A549 (cell line): ENCODE results near the gene MINPP1.
"Not testable (repeated sequence)": the region's sequence is repeated elsewhere in the genome, so short reads cannot be mapped to it uniquely, and the experiment has no call there.

Experiments used
- CTCF ChIP-seq: fragments of >200 bp; sonication (Bioruptor Twin); formaldehyde crosslinking; IDR thresholded peaks from 3 replicates; pipeline ENCODE4 v1.5.1; 2016
- REST ChIP-seq: fragments of 200-600 bp; sonication (generic); IDR thresholded peaks from 2 replicates; pipeline ENCODE4 v1.6.1; 2016; ENCODE audit warnings: antibody characterized with exemption, mild to moderate bottlenecking, moderate library complexity

- TF ChIP-seq CTCF, REST: not testable (repeated sequence)
Observed at GRCh38 chr10:87497386-87497785, 7.3 kb upstream of the MINPP1 start.
